ENCODE results near the gene ZNF580. TPM values are rescaled to one million over a fixed set of nuclear protein-coding genes. Genes with fewer than 3 reads are reported as not detected.

ZNF580 gene
- total and polyA plus RNA-seq, 9 of the 15 experiments (the other 6 are each of a cell fraction or from before 2014, with no cell fraction given): 2.3 to 47.4 (median 6.0) TPM

- TF ChIP-seq LCOR (CRISPR knock-in tag; IDR thresholded peaks at IDR 0.05) (peak; percentile 89), RAD21 (CRISPR knock-in tag; conservative IDR thresholded peaks at IDR 0.05 in 1 of 2, IDR thresholded peaks at IDR 0.05 in 1 of 2) (no peak), ZNF165 (CRISPR knock-in tag; IDR thresholded peaks at IDR 0.05; ENCODE audit: borderline replicate concordance) (no peak), ZNF436 (CRISPR knock-in tag; IDR thresholded peaks at IDR 0.05) (no peak), NR4A1 (CRISPR knock-in tag; IDR thresholded peaks at IDR 0.05) (no peak), NR4A1 (tag; IDR thresholded peaks at IDR 0.05) (no peak), MYC (IDR thresholded peaks at IDR 0.05; ENCODE audit: low read depth, low read length) (no peak), MYC (CRISPR knock-in tag; IDR thresholded peaks at IDR 0.05; ENCODE audit: borderline replicate concordance, low read depth) (no peak), ATF6 (CRISPR knock-in tag; IDR thresholded peaks at IDR 0.05) (no peak), NFRKB (IDR thresholded peaks at IDR 0.05; ENCODE audit: low read depth) (0 out of 2 replicates have a peak, but pooled peaks have one; percentile 97), PREB (CRISPR knock-in tag; IDR thresholded peaks at IDR 0.05) (no peak), NFIX (CRISPR knock-in tag; IDR thresholded peaks at IDR 0.05; ENCODE audit: low read depth) (no peak), ELF1 (tag; IDR thresholded peaks at IDR 0.05) (peak; percentile 90), CBFB (CRISPR knock-in tag; IDR thresholded peaks at IDR 0.05) (no peak), CAMTA2 (CRISPR knock-in tag; conservative IDR thresholded peaks at IDR 0.05) (no peak), CREM (IDR thresholded peaks at IDR 0.05; ENCODE audit: low read depth) (peak; percentile 93), RBM14 (IDR thresholded peaks at IDR 0.05; ENCODE audit: borderline replicate concordance, insufficient read depth, low read depth, low read length) (no peak), GTF2A2 (tag; IDR thresholded peaks at IDR 0.05) (no peak), RBM17 (IDR thresholded peaks at IDR 0.05; ENCODE audit: borderline replicate concordance, low read depth, low read length) (no peak), FOXK2 (conservative IDR thresholded peaks at IDR 0.05 in 1 of 2, IDR thresholded peaks at IDR 0.05 in 1 of 2; ENCODE audit: low read depth in 2 of 2) (no peak; a peak in 1 of 4 replicates)
- TF ChIP-seq, protein P1, sequence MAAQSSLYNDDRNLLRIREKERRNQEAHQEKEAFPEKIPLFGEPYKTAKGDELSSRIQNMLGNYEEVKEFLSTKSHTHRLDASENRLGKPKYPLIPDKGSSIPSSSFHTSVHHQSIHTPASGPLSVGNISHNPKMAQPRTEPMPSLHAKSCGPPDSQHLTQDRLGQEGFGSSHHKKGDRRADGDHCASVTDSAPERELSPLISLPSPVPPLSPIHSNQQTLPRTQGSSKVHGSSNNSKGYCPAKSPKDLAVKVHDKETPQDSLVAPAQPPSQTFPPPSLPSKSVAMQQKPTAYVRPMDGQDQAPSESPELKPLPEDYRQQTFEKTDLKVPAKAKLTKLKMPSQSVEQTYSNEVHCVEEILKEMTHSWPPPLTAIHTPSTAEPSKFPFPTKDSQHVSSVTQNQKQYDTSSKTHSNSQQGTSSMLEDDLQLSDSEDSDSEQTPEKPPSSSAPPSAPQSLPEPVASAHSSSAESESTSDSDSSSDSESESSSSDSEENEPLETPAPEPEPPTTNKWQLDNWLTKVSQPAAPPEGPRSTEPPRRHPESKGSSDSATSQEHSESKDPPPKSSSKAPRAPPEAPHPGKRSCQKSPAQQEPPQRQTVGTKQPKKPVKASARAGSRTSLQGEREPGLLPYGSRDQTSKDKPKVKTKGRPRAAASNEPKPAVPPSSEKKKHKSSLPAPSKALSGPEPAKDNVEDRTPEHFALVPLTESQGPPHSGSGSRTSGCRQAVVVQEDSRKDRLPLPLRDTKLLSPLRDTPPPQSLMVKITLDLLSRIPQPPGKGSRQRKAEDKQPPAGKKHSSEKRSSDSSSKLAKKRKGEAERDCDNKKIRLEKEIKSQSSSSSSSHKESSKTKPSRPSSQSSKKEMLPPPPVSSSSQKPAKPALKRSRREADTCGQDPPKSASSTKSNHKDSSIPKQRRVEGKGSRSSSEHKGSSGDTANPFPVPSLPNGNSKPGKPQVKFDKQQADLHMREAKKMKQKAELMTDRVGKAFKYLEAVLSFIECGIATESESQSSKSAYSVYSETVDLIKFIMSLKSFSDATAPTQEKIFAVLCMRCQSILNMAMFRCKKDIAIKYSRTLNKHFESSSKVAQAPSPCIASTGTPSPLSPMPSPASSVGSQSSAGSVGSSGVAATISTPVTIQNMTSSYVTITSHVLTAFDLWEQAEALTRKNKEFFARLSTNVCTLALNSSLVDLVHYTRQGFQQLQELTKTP (IDR thresholded peaks at IDR 0.05; ENCODE audit: low read depth in 1 of 2, partially characterized antibody in 2 of 2): no peak
- TF ChIP-seq, protein P2, sequence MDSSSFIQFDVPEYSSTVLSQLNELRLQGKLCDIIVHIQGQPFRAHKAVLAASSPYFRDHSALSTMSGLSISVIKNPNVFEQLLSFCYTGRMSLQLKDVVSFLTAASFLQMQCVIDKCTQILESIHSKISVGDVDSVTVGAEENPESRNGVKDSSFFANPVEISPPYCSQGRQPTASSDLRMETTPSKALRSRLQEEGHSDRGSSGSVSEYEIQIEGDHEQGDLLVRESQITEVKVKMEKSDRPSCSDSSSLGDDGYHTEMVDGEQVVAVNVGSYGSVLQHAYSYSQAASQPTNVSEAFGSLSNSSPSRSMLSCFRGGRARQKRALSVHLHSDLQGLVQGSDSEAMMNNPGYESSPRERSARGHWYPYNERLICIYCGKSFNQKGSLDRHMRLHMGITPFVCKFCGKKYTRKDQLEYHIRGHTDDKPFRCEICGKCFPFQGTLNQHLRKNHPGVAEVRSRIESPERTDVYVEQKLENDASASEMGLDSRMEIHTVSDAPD (CRISPR knock-in tag; IDR thresholded peaks at IDR 0.05): no peak
Measured at GRCh38 chr19:55599468-55599841, 41.3 kb upstream of the ZNF580 start, which contains the start of gene FIZ1 (continued).
